Activated naive CD4-positive, alpha-beta T cell treated with anti-CD3 and anti-CD28 coated beads for 36 hours (primary cell): ENCODE results near the gene PRPF19. TPM values are rescaled to one million over a fixed set of nuclear protein-coding genes. Genes with fewer than 3 reads are reported as not detected.

ENCODE experiments used
- CTCF ChIA-PET: fragments of 350-600 bp; sonication (Branson Sonifier 250); formaldehyde crosslinking; loops from one replicate; lab custom pipeline; 2021; ENCODE audit warnings: antibody characterized with exemption; lab: Charles Lee
- DNase-seq: peaks from one replicate; pipeline ENCODE4 v3.0.0-alpha.2; 2020
- H3K27ac Mint-ChIP-seq: one replicate; pipeline ENCODE4 v1.8.0; 2021; ENCODE audit warnings: mild to moderate bottlenecking, mixed read lengths
- H3K27me3 Mint-ChIP-seq: one replicate; pipeline ENCODE4 v1.8.0; 2021; ENCODE audit warnings: low read depth, mixed read lengths
- H3K36me3 Mint-ChIP-seq: one replicate; pipeline ENCODE4 v1.8.0; 2021; ENCODE audit warnings: low read depth, mixed read lengths
- H3K4me1 Mint-ChIP-seq: one replicate; pipeline ENCODE4 v1.8.0; 2021; ENCODE audit warnings: low read depth, mixed read lengths
- H3K4me3 Mint-ChIP-seq: one replicate; pipeline ENCODE4 v1.8.0; 2021; ENCODE audit warnings: mild to moderate bottlenecking, moderate library complexity, mixed read lengths
- H3K9me3 Mint-ChIP-seq: one replicate; pipeline ENCODE4 v1.8.0; 2021; ENCODE audit warnings: mixed read lengths
- intact Hi-C: fragments of 100-400 bp; cut with micrococcal nuclease; formaldehyde crosslinking; loops from one replicate; pipeline ENCODE4 v1.15.1; 2023
- total RNA-seq, 2 experiments: library from RNA; stranded (reverse); gene quantifications; one replicate each; pipeline ENCODE4 v1.2.3, GENCODE V29; 2021

Gene PRPF19
- total RNA-seq, 2 experiments from 2014 or later = 108 to 119 TPM

DNA sequence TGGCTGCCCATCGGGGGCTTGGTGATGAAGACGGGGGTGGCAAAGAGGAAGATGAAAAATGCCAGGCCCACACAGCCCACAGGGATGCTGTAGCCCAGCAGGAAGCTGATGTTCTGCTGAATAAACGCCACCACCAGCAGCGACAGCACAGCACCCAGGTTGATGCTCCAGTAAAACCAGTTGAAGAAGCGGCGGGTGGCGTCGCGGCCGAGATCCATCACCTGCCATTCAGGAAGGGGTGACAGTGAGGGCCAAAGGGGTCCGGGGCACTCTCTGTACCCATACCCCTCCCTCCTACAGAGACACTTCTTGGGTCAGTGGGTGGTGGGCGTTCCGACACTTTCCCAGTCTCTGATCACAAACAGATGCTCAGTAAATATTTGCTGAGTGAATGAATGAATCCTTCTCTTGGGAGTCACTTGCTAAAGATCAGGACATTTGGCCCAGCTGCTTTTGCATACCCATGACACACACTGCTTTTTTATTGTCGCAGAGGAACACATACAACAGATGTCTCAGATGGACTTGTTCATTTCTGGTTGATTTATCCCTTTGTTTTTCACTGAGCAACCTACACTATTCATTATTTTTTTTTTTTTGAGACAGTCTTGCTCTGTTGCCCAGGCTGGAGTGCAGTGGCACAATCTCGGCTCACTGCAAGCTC is 40.3 kb upstream of the PRPF19 start:
- CTCF ChIA-PET = interaction anchor here (0.6 to 1.5 kb wide), 2 partner anchors 40 to 190 kb away, joined by 3 to 4 read pairs; no protein-coding TSS in a partner anchor
- Mint-ChIP-seq H3K4me3 (no peak overlapping the region), H3K4me1 (peaks cover 11% of the 10 kb centered on the region), H3K9me3 (no peaks in the 10 kb centered on the region), H3K36me3 (peaks cover 3% of the 10 kb centered on the region), H3K27ac (no peak overlapping the region), H3K27me3 (no peaks in the 10 kb centered on the region)
- no peak for DNase-seq
- intact Hi-C loops = no loop called here

DNA sequence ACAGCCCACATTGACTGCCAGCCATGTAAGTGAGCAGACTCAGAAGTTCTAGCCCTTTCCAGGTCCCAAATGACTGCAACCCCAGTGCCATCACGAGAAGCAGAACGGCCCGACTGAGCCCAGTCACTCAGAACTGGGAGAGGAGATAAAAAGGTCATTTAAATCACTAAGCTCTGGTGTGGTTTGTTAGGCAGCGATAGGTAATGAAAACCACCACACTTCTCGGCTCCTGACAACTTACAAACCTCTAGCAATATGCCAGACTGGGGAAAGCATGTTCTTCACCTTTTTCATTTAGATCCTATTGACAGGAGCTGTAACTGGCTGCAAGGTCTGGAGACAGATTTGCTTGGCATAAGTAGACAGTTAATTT is 38.9 kb upstream of the PRPF19 start:
- Mint-ChIP-seq H3K36me3 (peaks cover 3% of the 10 kb centered on the region), H3K4me1 (peaks cover 7% of the 10 kb centered on the region), H3K27me3 (no peaks in the 10 kb centered on the region), H3K4me3 (no peak overlapping the region), H3K27ac (no peak overlapping the region), H3K9me3 (no peaks in the 10 kb centered on the region)
- intact Hi-C loops = no loop called here
- no peak for DNase-seq
- CTCF ChIA-PET = interaction anchor here (0.7 to 1.5 kb wide), 3 partner anchors 21 to 192 kb away, joined by 3 to 4 read pairs (median 3); no protein-coding TSS in a partner anchor

DNA sequence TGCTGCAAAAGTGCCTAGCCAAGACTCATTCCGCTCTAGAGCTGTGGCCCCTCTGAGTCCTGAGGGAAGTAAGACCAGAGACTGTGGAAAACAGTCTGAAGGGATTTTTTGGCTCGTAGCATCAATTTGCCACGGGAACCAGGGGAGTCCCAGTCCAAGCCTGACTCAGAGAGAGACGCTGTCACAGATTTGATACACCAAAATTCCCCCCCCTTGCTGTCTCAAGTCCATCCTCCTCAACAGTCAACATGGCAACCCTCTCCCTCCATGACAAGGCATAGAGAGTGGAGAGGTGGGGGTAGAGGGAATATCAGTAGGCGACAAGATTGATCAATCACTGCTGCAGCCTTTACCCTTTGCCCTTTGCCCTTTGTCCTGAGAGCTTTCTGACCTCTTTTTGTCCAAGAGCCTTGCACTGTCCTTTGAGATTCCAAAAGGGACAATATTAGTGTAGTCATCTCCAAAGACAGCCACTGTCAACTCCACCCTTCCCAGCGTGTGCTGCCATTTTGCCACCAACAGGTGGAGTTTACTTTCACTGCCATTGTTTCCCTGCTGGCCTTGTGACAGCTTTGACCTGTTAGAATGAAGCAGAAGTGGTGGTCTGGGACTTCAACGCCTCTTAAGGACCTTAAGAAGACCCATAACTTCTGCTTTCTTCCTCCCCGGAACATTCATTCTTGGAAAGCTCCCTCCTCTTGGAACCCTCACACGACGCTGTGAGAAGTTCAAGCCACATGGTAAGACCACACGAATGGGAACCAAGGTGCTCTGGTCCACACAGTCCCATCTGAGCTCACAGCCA is 38.3 kb upstream of the PRPF19 start:
- Mint-ChIP-seq H3K4me3 (no peak overlapping the region), H3K27ac (no peak overlapping the region), H3K27me3 (no peaks in the 10 kb centered on the region), H3K36me3 (peaks cover 3% of the 10 kb centered on the region), H3K9me3 (no peaks in the 10 kb centered on the region), H3K4me1 (peaks cover 5% of the 10 kb centered on the region)
- intact Hi-C loops = no loop called here
- CTCF ChIA-PET = interaction anchor here (0.7 to 1.2 kb wide), 2 partner anchors 22 to 184 kb away, joined by 3 to 4 read pairs; no protein-coding TSS in a partner anchor
- DNase-seq = no peak

DNA sequence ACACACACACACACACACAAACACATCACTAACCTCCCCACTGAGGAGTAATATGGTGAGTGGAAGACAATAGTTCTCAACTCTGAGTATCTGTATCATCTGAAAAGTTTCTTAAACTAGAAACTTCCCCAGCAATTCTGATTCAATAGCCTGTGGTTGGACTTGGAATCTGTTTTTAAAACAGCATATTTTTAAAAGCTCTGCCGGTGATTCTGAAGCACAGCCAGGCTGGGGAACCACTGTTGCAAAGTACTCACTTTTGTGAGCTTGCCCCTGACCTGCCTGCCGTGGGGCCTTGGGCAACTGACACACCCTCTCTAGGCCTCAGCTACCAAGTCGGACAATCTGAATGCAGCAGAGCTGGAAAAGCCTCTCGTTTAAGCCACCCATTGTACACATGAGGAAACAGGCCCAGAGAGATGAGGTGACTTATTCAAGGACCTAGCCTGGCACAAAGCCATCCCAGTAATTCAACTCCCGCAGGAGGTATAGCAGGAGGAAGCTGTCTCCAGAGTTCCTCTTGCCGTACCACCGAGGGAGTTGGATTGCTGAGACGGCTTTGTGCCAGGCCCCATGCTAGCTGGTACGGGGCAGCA is 36.7 kb upstream of the PRPF19 start:
- no peak overlapping the region for H3K4me3 Mint-ChIP-seq
- intact Hi-C loops = no loop called here
- no peak overlapping the region for H3K27ac Mint-ChIP-seq
- peaks cover 3% of the 10 kb centered on the region for H3K36me3 Mint-ChIP-seq
- H3K9me3 Mint-ChIP-seq = no peaks in the 10 kb centered on the region
- no peak for DNase-seq
- peaks cover 5% of the 10 kb centered on the region for H3K4me1 Mint-ChIP-seq
- no peaks in the 10 kb centered on the region for H3K27me3 Mint-ChIP-seq
- CTCF ChIA-PET = interaction anchor here (0.7 kb wide), 1 partner anchor 1722 kb away, joined by 4 read pairs; the partner anchor contains the start of gene C11orf98

DNA sequence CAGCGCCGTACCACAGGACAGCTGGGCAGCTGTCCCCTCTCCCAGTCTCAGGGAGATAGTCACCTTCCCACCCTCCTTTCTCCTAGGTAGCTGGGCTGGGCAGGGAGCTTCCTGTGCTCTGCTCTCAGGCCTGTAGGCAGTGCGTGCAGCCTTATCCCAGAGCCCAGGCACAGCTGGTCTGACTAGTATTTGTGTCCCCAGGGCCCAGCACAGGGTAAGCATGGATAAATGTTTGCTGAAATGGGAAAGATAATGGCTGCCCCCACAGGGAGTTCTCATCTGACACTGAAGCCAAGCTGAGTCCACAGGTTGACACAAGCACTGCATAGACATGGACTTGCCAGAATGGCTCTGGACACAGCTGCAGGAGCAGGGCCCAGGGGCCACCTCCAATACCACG is 35.8 kb upstream of the PRPF19 start:
- H3K36me3 Mint-ChIP-seq = peaks cover 3% of the 10 kb centered on the region
- no peaks in the 10 kb centered on the region for H3K9me3 Mint-ChIP-seq
- H3K27me3 Mint-ChIP-seq = no peaks in the 10 kb centered on the region
- CTCF ChIA-PET = interaction anchor here (3.8 kb wide), 1 partner anchor 27 kb away, joined by 18 read pairs; no protein-coding TSS in a partner anchor
- no peak overlapping the region for H3K4me3 Mint-ChIP-seq
- H3K27ac Mint-ChIP-seq = no peak overlapping the region
- peaks cover 5% of the 10 kb centered on the region for H3K4me1 Mint-ChIP-seq
- intact Hi-C loops = no loop called here
- DNase-seq = no peak

DNA sequence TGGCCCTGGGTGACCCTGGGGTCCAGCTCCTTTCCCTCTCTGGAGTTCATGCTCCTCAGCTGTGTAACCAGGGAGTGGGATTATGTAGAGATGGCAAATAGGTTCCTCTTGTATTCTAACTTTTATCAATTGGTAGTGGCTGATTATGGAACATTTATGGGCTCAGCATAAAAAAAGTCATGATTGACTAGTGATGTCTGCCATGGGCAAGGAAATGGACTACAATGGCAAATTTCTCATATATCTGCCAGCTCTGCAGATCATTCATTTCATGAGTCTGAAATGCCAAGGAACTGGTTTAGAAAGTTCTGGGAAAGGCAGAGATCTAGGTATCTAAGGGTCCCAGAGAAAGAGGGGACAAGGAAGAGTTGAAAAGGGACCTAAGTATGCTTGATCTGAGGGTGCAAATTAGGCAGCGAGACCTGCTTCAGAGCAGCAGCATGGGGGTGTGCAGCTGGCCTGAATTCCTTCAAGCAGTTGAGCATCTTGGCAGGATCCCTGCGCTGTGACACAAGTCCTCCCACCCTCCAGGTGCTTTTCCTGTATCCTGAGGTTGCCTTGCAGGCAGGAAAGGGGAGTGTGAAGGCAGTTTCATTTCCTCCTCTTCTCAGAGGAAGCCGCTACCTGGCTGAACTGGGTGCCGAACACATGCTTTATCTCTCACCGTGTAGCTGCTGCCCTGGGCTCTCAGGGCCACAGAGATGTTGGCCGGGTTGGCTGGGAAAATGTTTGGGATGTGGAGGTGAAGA is 35.2 kb upstream of the PRPF19 start:
- Mint-ChIP-seq H3K36me3 (peaks cover 3% of the 10 kb centered on the region), H3K27me3 (no peaks in the 10 kb centered on the region), H3K4me1 (peaks cover 5% of the 10 kb centered on the region), H3K27ac (no peak overlapping the region), H3K4me3 (no peak overlapping the region), H3K9me3 (no peaks in the 10 kb centered on the region)
- no peak for DNase-seq
- intact Hi-C loops = no loop called here
- CTCF ChIA-PET = interaction anchor here (0.5 to 3.8 kb wide), 2 partner anchors 26 to 80 kb away, joined by 4 to 18 read pairs; no protein-coding TSS in a partner anchor

DNA sequence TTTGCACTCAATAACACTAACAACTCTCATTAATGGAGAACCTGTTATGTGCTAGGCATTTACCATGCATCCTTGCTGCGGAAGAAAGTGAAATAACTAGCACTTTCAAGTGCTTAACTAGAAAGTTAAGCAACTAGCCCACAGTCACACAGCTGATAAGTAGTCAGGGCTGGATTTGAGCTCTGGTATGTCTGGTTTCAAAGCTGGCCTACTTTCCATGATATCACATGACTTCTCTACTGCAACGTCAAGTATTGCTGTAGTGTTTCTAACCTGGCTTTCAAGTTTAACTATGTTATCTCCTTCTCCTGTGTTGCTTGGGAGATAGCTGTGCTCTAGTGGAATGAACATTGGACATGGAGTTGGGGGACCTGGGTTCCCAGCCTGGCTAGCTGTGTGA is 33.5 kb upstream of the PRPF19 start:
- CTCF ChIA-PET = interaction anchor here (0.6 to 3.8 kb wide), 6 partner anchors 16 to 355 kb away, joined by 3 to 18 read pairs (median 4); partner anchors contain the start of genes TMEM132A and VWCE
- Mint-ChIP-seq H3K9me3 (no peaks in the 10 kb centered on the region), H3K27ac (no peak overlapping the region), H3K4me1 (peaks cover 5% of the 10 kb centered on the region), H3K36me3 (no peaks in the 10 kb centered on the region), H3K27me3 (no peaks in the 10 kb centered on the region), H3K4me3 (no peak overlapping the region)
- intact Hi-C loops = no loop called here
- no peak for DNase-seq

DNA sequence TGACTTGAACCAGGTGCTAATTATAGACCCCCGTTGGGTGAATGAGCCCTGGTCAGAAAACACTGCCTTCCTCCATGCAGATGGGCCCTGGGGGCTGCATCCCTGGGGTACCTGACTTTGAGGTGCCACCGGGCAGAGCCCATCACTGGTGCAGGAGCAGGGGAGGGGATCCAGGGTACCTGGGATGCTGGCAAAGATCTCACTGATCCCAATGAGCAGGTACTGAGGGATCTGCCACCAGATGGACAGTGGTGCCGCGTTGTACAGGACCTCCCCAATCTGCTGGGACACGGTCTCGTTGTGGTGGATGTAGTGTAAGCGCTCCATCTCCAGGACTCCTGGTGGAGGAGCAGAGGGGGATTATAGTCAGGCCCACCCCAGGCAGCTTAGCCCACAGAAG is 32.9 kb upstream of the PRPF19 start:
- no peak for DNase-seq
- H3K4me3 Mint-ChIP-seq = no peak overlapping the region
- intact Hi-C loops = no loop called here
- CTCF ChIA-PET = interaction anchor here (0.6 to 3.8 kb wide), 3 partner anchors 24 to 355 kb away, joined by 3 to 18 read pairs (median 4); partner anchors contain the start of gene VWCE
- H3K9me3 Mint-ChIP-seq = no peaks in the 10 kb centered on the region
- no peak overlapping the region for H3K27ac Mint-ChIP-seq
- no peaks in the 10 kb centered on the region for H3K27me3 Mint-ChIP-seq
- H3K4me1 Mint-ChIP-seq = peaks cover 5% of the 10 kb centered on the region
- no peaks in the 10 kb centered on the region for H3K36me3 Mint-ChIP-seq

DNA sequence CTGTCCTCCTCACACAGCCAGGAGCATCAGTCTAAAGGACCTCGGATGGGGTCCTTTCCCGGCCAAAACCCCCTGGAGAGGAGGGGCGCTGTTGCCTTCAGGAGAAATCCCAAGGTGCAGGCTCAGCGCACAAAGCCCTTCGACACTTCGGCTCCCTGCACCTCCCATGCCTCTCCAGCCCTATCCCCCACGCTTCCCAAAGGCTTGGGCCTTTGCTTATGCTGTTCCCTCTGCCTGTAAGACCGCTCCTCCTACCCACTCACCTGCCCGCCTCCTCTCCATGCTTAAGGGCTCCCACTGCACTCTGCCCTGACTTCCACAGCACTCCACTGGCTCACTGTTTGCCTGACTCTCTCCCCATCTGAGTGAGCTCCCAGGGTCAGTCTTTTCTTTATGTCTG is 32.1 kb upstream of the PRPF19 start:
- DNase-seq = no peak
- Mint-ChIP-seq H3K27me3 (no peaks in the 10 kb centered on the region), H3K9me3 (no peaks in the 10 kb centered on the region), H3K36me3 (no peaks in the 10 kb centered on the region), H3K27ac (no peak overlapping the region), H3K4me1 (peaks cover 5% of the 10 kb centered on the region), H3K4me3 (no peak overlapping the region)
- intact Hi-C loops = no loop called here
- CTCF ChIA-PET = no interaction called here

DNA sequence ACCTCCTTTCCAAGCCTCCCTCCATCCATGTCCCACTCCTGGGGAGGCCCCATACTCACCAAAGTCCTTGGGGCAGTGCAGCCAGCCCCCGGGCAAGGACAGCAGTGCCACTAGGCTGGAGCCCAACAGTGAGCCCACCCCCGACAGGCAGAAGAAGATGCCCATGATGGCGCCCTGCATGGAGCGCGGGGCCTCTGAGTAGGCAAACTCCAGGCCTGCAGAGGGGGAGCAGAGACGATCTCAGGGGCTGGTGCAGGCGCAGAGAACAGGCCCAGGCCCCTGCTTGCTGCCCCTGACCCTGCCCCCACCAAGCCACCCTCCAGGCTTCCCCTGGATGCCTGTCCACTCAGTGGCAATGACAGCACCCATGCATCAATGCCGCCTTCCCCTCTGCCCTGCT is 31.4 kb upstream of the PRPF19 start:
- Mint-ChIP-seq H3K36me3 (no peaks in the 10 kb centered on the region), H3K4me1 (peaks cover 5% of the 10 kb centered on the region), H3K27me3 (no peaks in the 10 kb centered on the region), H3K27ac (no peak overlapping the region), H3K9me3 (no peaks in the 10 kb centered on the region), H3K4me3 (no peak overlapping the region)
- DNase-seq = no peak
- intact Hi-C loops = no loop called here
- CTCF ChIA-PET = no interaction called here

DNA sequence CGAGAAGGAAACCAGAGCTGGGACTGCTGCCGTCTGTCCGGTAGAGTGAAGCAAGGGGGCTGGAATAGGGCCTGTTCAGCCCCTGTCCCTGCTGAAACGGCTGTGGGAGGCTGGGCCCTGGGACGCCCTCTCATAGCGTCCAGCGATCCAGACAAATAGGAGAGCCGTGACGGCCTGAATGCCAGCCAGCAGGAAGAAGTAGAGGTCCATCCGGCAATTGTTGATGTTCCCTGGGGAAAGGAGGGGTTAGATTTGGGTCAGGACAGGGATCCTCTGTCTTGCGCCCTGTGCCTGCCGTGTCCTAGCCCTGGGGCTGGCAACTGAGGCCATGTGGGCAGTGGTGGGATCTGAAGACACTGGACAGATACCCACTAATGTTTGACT is 30.8 kb upstream of the PRPF19 start:
- DNase-seq = no peak
- no peak overlapping the region for H3K27ac Mint-ChIP-seq
- H3K9me3 Mint-ChIP-seq = no peaks in the 10 kb centered on the region
- H3K4me1 Mint-ChIP-seq = peaks cover 5% of the 10 kb centered on the region
- CTCF ChIA-PET = no interaction called here
- intact Hi-C loops = no loop called here
- H3K27me3 Mint-ChIP-seq = no peaks in the 10 kb centered on the region
- H3K36me3 Mint-ChIP-seq = no peaks in the 10 kb centered on the region
- H3K4me3 Mint-ChIP-seq = no peak overlapping the region
